Kidney epithelial cell (primary cell): ENCODE measurements around the gene SEC23A. TPM values are rescaled to one million over a fixed set of nuclear protein-coding genes. Genes with fewer than 3 reads are reported as not detected.

Experiments used
- DNase-seq: peaks from one replicate; pipeline ENCODE4 v3.0.0-alpha.2; 2010; ENCODE audit warnings: low read depth
- H3K27me3 ChIP-seq: 2 replicates; pipeline ENCODE4 v1.6.0; 2011; ENCODE audit warnings: low read length; ENCODE audit not compliant: control insufficient read depth, insufficient read depth
- H3K36me3 ChIP-seq: 2 replicates; pipeline ENCODE4 v1.5.1; 2011; ENCODE audit warnings: low read length; ENCODE audit not compliant: control insufficient read depth, insufficient read depth
- H3K4me3 ChIP-seq: 2 replicates; pipeline ENCODE4 v1.5.1; 2011; ENCODE audit warnings: low read depth, mild to moderate bottlenecking, control low read depth, low read length
- CTCF ChIP-seq: IDR thresholded peaks from 2 replicates; pipeline ENCODE4 v1.5.1; 2011; ENCODE audit warnings: mild to moderate bottlenecking, moderate library complexity, low read length, control low read depth, inconsistent platforms; ENCODE audit not compliant: insufficient read depth, poor library complexity, severe bottlenecking
- total RNA-seq: library from RNA; depleted of rRNA; stranded (reverse); fragments of >200 nt; gene quantifications from 2 replicates; pipeline ENCODE4 v1.2.3, GENCODE V29; 2015

The SEC23A gene
- total RNA-seq, 1 donor from 2014 or later = 64.1 TPM

DNA sequence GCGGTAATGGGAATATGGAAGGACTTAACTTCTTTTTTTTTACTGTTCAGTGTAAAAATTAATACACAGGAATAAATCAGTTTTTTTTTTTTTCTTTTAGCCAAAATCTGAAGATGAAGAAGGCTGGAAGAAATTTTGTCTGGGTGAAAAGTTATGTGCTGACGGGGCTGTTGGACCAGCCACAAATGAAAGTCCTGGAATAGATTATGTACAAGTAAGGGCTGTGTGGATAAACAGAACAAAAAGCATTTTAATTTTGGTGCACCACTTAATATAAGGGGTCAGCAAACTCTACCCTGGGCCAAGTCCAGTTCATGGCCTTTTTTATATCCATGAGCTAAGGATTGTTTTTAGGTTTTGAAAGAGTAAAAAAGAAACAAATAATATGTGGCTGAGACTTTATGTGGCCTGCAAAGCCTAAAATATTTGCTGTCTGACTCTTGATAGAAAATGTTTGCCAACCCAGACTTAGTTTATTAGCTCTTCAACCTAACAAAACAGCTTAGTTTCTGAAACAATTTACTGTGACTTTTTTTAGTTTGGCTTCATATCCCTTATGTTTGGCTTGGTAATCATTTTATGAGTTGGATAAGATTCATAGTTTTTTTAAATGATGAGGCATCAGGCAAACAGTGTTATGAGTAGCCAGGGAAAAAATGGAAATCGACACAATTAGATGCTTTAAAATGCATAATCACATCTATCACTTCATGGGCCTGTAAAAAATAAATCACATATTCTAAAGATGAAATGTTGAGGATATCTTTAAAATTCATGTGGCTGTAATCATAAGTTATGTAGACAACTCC lies 19.5 kb upstream of the SEC23A start:
- TF ChIP-seq CTCF = no peak
- DNase-seq = no peak
- Histone ChIP-seq H3K4me3 (no peak overlapping the region), H3K36me3 (no peaks in the 10 kb centered on the region), H3K27me3 (no peaks in the 10 kb centered on the region)

- peak within 1 kb of the TSS; percentile 97 for H3K4me3 ChIP-seq
- no peaks in the 10 kb centered on the region for H3K27me3 ChIP-seq
- no peak for TF ChIP-seq CTCF
- DNase-seq = peak; percentile 82
- H3K36me3 ChIP-seq = no peaks in the 10 kb centered on the region
Measured at GRCh38 chr14:39114073-39114838, 11.2 kb upstream of the SEC23A start, which contains the start of gene GEMIN2. GEMIN2 (plus strand) TSS chr14:39114323; CDS start chr14:39114339, 16 bp downstream.

DNA sequence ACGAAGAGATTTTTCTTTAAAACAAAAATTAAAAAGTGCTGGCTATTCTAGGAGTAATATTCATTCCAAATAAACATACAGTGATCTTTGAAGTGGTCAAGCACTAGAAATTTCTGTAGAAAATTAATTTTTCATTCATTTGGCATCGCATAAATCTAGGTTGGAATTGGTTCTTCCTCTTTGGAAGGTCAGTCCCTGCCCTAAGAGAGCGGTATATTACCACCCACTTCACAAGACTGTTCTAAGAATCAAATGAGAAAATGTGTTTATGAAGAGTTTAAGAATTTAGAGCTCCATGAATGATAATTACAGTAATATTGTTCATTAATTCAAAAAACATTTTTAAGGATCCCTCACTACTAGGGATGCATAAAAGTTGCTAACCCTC lies 10.6 kb upstream of the SEC23A start:
- Histone ChIP-seq H3K36me3 (no peaks in the 10 kb centered on the region), H3K4me3 (peak overlapping the region; percentile 97), H3K27me3 (no peaks in the 10 kb centered on the region)
- TF ChIP-seq CTCF = no peak
- no peak for DNase-seq

GRCh38 chr14:39109893-39110715 lies 7.1 kb upstream of the SEC23A start:
- DNase-seq = no peak
- TF ChIP-seq CTCF = no peak
- H3K27me3 ChIP-seq = no peaks in the 10 kb centered on the region
- no peaks in the 10 kb centered on the region for H3K36me3 ChIP-seq
- no peak overlapping the region for H3K4me3 ChIP-seq

DNA sequence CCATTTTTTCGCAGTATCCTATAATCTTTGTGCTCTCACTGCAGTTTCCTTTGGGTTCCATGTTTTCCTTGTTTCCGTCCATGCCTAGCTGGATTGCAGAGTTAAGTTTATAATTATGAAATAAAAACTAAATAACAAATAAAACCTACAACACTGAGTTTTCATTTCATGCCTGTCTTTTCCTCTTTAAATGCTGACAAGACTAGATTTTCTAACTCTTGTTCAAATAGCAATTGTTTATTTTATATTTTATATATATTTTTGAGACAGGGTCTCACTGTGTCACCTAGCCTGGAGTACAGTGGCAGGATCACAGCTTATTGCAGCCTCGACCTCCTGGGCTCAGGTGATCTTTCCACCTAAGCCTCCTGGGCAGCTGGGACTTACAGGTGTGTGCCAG lies 5.8 kb upstream of the SEC23A start:
- no peak overlapping the region for H3K4me3 ChIP-seq
- no peaks in the 10 kb centered on the region for H3K27me3 ChIP-seq
- no peak for TF ChIP-seq CTCF
- H3K36me3 ChIP-seq = no peaks in the 10 kb centered on the region
- no peak for DNase-seq
